HepG2 (cell line): ENCODE data around the gene PDGFRB. TPM values are rescaled to one million over a fixed set of nuclear protein-coding genes. Genes with fewer than 3 reads are reported as not detected.

Experiments
- RFX5 ChIP-seq: IDR thresholded peaks from 2 replicates; pipeline ENCODE4 v1.6.1; 2011; ENCODE audit warnings: low read depth, low read length, improper control_type of control experiment
- ZNF205 ChIP-seq: IDR thresholded peaks from 2 replicates; pipeline ENCODE4 v1.6.1; 2018; ENCODE audit warnings: missing biosample characterization, missing genetic modification reagents
- ZNF282 ChIP-seq: fragments of 450-650 bp; IDR thresholded peaks from 2 replicates; pipeline ENCODE4 v1.6.1; 2018; ENCODE audit not compliant: partially characterized antibody
- polyA plus RNA-seq, 8 experiments: library from polyadenylated mRNA; depleted of rRNA in 3 of 8; stranded (reverse) in 7 of 8; unstranded in 1 of 8; fragments of >200 nt; fragmentation: Illumina TruSeq in 4 of 8; extraction: Trizol in 4 of 8; gene quantifications; 2 replicates each; pipeline versions ENCODE4 v1.2.1 to v1.2.3, GENCODE V29; 2011 to 2016; ENCODE audit warnings: low read depth in 4 of 8, missing spikeins in 1 of 8, mixed read lengths in 1 of 8; ENCODE audit not compliant: insufficient read depth in 1 of 8
- total RNA-seq, 5 experiments: library from RNA; depleted of rRNA; stranded (reverse); fragments of >200 nt; fragmentation: Illumina TruSeq; extraction: Trizol; gene quantifications; 2 replicates each; pipeline ENCODE4 v1.2.3, GENCODE V29; 2016; ENCODE audit warnings: low read depth in 1 of 5
- TF ChIP-seq, protein P1 (sequence below): sonication (generic); formaldehyde crosslinking; IDR thresholded peaks from 2 replicates; pipeline ENCODE4 v1.4.0; 2020; ENCODE audit warnings: missing genetic modification reagents, borderline replicate concordance
- TF ChIP-seq, protein P2 (sequence below): sonication (generic); formaldehyde crosslinking; IDR thresholded peaks from 2 replicates; pipeline ENCODE4 v1.5.0; 2020; ENCODE audit warnings: mild to moderate bottlenecking, missing genetic modification reagents, moderate library complexity
- TF ChIP-seq, protein P3 (sequence below): sonication (generic); formaldehyde crosslinking; IDR thresholded peaks from 2 replicates; pipeline ENCODE4 v1.4.0; 2020; ENCODE audit warnings: missing genetic modification reagents, borderline replicate concordance

PDGFRB gene
- total and polyA plus RNA-seq, 2 of the 13 experiments (the other 11 are each of a cell fraction or from before 2014, with no cell fraction given), result 4.0 to 21.0 TPM

DNA sequence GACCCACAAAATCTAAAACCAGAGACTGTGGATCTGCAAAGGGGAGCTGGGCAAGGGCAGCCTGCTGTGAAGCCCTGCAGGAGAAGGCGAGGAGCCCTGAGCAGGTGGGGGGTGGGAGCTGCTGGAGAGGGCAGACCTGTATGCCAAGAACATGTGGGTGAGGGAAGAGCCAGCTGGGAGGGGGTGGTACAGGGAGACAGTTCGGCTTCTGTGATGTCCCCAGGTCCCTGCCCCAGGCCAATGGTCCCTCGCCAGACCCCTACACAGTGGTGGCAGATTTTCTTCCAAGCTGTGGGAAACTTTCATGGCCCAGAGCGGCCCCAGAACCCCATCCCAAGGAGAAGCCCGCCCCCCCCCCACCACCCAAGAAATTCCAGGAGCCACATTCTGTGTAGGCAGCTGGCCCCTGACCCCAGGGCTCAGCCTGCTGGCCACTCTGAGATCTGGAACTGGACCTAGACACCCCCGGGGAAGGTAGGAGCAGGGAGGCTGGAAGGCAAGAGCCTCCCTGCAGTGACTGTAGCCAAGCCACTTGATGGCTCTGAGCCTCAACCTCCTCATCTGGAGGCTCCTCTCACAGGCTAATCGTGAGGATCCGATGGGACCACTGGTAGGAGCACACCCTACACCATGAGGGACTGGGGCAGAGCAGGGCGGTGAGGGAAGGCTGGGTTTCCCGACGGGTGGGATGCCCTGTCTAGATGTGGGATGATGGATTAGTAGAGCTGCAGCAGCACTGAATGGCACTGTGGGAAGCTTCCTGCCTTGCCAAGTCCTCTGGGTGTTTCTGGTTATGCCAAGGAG lies 46.7 kb downstream of the PDGFRB start (continued):
- TF ChIP-seq, protein P1, sequence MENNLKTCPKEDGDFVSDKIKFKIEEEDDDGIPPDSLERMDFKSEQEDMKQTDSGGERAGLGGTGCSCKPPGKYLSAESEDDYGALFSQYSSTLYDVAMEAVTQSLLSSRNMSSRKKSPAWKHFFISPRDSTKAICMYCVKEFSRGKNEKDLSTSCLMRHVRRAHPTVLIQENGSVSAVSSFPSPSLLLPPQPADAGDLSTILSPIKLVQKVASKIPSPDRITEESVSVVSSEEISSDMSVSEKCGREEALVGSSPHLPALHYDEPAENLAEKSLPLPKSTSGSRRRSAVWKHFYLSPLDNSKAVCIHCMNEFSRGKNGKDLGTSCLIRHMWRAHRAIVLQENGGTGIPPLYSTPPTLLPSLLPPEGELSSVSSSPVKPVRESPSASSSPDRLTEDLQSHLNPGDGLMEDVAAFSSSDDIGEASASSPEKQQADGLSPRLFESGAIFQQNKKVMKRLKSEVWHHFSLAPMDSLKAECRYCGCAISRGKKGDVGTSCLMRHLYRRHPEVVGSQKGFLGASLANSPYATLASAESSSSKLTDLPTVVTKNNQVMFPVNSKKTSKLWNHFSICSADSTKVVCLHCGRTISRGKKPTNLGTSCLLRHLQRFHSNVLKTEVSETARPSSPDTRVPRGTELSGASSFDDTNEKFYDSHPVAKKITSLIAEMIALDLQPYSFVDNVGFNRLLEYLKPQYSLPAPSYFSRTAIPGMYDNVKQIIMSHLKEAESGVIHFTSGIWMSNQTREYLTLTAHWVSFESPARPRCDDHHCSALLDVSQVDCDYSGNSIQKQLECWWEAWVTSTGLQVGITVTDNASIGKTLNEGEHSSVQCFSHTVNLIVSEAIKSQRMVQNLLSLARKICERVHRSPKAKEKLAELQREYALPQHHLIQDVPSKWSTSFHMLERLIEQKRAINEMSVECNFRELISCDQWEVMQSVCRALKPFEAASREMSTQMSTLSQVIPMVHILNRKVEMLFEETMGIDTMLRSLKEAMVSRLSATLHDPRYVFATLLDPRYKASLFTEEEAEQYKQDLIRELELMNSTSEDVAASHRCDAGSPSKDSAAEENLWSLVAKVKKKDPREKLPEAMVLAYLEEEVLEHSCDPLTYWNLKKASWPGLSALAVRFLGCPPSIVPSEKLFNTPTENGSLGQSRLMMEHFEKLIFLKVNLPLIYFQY (CRISPR knock-in tag), result no peak
- TF ChIP-seq RFX5 (no peak), ZNF205 (CRISPR knock-in tag) (no peak), ZNF282 (no peak)
- TF ChIP-seq, protein P2, sequence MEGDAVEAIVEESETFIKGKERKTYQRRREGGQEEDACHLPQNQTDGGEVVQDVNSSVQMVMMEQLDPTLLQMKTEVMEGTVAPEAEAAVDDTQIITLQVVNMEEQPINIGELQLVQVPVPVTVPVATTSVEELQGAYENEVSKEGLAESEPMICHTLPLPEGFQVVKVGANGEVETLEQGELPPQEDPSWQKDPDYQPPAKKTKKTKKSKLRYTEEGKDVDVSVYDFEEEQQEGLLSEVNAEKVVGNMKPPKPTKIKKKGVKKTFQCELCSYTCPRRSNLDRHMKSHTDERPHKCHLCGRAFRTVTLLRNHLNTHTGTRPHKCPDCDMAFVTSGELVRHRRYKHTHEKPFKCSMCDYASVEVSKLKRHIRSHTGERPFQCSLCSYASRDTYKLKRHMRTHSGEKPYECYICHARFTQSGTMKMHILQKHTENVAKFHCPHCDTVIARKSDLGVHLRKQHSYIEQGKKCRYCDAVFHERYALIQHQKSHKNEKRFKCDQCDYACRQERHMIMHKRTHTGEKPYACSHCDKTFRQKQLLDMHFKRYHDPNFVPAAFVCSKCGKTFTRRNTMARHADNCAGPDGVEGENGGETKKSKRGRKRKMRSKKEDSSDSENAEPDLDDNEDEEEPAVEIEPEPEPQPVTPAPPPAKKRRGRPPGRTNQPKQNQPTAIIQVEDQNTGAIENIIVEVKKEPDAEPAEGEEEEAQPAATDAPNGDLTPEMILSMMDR, result no peak
- TF ChIP-seq, protein P3, sequence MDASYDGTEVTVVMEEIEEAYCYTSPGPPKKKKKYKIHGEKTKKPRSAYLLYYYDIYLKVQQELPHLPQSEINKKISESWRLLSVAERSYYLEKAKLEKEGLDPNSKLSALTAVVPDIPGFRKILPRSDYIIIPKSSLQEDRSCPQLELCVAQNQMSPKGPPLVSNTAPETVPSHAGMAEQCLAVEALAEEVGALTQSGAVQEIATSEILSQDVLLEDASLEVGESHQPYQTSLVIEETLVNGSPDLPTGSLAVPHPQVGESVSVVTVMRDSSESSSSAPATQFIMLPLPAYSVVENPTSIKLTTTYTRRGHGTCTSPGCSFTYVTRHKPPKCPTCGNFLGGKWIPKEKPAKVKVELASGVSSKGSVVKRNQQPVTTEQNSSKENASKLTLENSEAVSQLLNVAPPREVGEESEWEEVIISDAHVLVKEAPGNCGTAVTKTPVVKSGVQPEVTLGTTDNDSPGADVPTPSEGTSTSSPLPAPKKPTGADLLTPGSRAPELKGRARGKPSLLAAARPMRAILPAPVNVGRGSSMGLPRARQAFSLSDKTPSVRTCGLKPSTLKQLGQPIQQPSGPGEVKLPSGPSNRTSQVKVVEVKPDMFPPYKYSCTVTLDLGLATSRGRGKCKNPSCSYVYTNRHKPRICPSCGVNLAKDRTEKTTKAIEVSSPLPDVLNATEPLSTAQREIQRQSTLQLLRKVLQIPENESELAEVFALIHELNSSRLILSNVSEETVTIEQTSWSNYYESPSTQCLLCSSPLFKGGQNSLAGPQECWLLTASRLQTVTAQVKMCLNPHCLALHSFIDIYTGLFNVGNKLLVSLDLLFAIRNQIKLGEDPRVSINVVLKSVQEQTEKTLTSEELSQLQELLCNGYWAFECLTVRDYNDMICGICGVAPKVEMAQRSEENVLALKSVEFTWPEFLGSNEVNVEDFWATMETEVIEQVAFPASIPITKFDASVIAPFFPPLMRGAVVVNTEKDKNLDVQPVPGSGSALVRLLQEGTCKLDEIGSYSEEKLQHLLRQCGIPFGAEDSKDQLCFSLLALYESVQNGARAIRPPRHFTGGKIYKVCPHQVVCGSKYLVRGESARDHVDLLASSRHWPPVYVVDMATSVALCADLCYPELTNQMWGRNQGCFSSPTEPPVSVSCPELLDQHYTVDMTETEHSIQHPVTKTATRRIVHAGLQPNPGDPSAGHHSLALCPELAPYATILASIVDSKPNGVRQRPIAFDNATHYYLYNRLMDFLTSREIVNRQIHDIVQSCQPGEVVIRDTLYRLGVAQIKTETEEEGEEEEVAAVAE (CRISPR knock-in tag), result no peak
